GM19351 (cell line): ENCODE data around the gene KRT35.

ENCODE experiments used
- ATAC-seq: cut with Tn5 transposase; IDR thresholded peaks from one replicate; pipeline ENCODE4 v1.9.1; 2021; ENCODE audit warnings: mild to moderate bottlenecking, moderate library complexity; ENCODE audit not compliant: unreplicated experiment

The KRT35 gene

DNA sequence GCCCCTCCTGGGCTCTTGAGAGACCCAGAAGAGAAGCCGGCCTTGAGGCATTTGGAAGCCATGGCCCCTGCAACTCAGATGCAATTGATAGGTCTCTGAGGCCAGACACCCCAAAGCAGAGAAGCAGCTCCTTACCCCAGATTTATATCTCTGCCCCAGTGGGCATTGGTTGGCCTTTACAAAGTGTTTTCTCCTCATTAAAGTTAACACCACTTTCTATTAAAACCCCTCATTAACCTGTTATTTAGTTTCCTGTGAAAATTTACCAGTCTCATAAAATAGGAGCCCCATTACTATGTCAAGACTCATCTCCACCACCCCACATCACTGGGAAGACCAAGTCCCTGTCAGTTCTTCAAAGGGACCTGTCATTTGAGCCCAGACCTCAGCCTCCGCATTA, at the start of gene KRT35:
Gene KRT35 (minus strand): TSS at position 116 of the 400 bp plus-strand sequence. CDS start 54 bp downstream, at position 62.
- no peak for ATAC-seq

DNA sequence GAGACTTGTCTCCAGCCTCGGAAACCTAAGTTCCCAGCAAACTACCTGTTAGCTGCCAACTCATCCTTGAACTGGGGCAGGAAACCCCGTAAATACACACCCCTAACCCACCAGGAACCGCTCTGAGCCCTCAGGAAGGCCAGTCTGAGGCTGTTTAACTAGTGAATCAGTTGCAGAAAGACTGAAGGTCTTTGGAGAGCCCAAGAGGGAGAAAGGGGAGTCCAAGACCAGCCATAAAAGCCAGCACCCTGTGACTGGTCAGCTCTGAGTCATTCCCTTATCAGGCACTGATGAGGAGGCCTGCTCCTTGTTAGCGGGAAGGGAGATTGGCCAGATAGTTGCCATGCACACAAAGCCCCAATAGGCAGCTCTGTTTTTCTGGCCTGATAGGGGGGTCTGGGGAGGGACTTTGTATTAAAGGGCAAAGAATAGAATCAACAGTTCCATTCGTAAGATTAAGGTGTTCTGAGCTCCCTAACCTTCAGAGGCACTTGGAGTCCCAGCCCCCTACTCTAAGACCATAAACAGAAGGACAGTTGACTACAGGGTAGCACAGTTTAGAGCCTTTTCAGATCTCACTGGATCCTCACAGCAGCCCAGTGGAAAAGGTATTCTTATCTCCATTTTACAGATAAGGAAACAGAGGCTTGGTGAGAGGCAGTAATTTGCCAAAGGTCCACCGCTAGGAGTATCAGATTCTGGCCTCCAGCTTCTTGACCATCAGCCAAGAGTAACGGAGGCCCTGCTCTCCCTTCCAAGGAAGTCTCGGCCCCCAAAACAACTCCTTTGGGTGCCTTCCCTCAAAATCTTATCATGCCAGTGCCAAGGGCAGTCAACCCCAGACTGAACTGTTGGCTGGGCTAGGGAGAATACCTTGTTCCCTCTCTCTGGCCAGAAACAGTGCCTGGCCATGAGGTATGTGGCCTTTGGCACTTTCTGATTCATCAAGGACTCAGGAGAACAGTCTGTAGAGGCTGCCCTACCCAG, 49.4 kb upstream of the KRT35 start:
- ATAC-seq, result no peak

DNA sequence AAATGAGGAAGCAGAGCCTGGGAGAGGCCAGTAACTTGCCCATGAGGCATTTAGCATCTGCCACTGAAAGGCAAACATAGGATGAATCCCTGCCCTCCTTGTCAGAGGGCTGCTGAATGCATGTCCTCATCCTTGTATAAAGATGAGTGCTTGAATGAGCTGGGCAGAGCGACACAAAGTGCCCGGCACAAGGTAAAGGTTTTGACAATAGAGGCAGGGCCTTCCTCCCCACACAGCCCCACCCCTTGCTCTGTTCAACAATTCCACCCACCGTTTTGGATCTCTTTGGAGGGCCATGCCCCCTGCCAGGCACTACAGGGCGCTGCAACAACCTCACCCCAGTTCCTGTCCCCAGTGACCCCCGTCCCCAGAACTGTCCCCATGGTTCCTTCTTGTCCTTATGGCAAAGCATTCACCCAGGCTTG, 48.6 kb upstream of the KRT35 start:
- no peak for ATAC-seq

DNA sequence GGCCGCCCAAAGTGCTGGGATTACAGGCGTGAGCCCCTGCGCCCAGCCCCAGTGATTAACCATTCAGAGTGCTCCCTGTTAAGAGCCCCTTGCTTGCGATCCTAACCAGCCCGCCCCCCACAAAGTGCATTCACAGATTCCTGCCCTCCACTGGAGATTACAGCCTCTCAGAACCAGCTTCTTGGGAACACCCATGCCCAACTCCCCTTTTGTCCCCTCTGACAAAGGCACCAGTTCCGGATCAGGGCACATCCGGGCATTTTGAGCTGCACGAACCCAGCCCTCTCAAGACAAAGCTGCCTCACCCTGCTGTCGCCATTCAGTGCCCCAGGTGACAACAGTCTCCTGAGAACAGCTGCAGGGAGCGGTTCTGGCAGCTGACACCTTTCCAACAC, 48.0 kb upstream of the KRT35 start:
- no peak for ATAC-seq

DNA sequence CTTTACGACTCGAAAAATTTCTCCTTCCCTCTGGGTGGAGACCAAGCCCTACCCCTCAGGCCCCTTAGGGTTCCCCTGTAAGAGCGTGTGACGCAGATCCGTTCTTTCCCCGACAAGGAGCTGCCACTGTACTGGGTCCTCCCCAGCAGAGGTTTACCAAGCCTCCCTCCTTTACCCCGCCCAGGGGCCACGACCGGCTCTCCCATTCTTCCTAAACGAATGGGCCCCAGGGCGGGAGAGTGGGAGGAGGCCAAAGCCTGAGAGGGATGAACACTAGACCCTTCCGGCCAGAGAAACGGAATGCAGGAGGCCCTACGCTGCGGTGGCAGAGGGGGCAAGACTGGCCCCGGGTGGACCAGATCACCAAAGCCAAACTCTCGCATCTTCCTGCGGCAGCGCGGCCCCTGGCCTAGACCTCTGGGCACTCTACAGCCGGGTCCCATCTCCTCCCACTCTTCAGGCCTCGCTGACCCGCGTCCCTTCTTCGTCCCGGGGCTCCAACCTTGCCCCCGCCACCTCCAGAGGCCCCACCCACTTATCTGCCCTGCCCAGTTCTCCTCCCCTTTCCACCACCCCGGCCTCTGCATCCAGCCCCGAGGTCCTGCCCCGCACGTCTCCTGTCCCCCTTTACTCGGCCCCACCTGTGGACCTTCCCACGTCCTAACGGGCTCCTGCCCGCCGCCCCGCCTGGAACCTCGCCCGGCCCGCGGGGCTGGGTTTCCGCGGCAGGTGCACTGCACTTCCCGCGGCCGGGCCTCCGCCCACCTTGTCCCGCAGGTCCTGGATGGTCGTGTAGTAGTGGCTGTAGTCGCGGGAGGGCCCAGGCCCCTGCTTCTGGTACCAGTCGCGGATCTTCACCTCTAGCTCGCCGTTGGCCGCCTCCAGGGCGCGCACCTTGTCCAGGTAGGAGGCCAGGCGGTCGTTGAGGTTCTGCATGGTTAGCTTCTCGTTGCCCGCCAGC, 46.4 kb upstream of the KRT35 start:
- ATAC-seq, result no peak

DNA sequence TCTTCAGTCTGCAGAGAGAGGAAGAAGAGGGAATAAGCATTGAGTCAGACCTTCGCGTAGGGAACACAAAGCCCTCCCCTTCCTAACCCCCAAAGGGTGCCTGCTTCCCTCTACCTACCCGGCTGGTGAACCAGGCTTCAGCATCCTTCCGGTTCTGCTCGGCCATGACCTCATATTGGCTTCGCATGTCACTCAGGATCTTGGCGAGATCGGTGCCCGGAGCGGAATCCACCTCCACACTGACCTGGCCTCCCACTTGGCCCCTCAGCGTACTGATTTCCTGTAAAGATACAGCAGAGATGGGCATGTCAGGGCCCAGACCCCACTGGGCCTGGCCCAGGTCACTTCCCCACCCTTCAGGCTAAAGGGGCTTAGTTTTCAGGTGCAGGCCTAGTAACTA, 43.3 kb upstream of the KRT35 start:
- no peak for ATAC-seq

DNA sequence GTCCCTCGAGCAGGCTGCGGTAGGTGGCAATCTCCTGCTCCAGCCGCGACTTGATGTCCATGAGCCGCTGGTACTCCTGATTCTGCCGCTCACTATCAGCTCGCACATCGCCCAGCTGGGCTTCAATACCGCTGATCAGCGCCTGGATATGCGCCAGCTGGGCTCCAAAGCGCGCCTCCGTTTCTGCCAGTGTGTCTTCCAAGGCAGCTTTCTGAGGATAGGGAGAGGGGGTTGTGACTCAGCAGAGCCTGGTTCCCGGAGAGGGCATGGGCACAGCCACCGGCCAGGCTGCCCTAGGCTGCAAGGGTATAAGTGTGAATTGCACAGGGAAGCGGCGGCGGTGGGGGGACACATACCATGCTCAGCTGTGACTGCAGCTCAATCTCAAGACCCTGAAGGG, 42.8 kb upstream of the KRT35 start:
- no peak for ATAC-seq

DNA sequence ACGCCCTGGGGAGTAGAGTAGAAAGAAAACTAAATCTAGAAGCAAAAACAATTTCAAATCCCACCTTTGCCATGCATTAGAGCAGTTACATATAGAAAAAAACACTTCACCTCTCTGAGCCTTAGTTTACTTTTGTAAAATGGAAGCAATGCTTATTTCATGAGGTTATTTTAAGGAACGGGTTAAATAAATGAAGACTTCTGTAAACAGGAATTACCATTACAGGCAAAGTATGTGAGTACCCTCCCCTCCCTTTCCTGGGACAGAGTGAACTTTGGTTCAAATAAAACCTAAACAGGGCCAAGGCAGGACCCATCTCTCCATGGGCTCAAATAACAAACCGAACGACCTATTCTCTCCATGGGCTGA, 42.3 kb upstream of the KRT35 start:
- no peak for ATAC-seq

DNA sequence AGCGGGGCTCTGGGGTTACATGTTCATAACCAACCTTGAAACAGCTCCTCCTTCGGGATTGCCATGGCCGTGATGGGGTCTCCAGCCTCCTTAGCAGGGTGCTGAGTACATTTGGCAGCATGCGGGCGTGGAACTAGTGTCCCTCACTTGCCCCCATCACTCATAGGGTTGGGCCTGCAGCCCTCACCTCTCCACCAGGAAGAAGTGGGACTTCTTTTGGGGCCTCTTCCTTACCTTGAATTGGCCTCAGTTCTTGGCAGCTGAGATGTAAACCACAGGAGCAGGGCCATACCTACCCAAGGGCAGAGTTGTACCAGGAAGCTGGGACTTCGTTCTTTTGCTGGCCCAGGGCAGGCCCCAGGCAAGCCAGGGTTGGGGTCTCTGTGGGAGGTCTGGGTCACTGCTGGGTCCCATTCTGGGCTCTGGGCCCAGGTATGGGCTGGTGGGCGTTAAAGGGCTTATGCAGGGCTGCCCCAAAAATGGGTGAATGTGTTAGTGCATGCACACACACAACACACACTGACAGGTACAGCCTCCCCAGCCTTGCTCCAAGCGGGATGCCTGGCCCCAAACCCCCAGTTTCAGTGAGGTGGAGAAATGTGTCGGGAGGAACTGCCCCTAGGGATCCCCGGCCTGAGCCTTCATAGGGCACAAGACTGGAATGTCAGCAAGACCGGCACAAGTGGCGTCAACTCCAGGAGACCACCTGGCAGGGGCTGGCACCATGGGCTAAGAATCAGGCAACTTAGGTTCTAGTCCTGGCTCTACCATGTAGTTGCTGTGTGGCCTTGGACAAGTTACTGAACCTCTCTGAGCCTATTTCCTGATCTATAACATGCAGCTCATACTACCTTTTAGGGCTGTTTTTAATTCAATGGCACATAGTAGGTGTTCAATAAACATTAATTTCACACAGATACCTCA, 41.6 kb upstream of the KRT35 start:
- no peak for ATAC-seq

DNA sequence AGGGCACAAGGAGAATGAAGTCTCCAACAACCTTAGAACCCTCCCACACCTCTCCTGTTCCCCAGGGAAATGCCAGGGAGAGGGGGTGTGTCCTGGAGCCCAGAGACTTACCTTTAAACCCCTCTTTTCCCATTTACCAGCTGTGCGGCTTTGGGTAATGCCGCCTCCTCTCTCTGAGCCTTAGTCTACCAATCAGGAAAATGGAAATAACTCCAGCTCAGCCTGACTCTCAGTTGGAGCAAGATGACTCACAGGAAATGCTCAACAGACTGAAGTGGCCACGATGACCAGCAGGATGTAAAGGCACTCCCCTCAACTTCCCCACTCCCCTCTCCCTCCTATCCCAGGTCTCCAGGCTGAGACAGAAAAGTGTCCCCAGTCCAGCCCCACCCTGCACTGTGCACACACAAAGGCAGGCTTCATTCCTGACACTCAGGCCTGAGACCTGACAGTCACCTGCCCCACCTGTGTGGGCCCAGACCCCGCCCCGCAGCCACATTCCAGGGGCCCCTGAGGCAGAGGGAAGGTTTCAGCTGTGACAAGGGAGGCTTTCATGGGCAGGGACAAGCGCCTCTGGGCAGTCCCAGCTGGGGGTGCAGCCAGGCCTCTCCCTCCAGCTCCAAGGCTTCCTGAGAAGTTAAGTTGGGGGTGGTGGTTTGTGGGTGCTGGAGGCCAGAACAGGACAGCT, 40.8 kb upstream of the KRT35 start:
- ATAC-seq, result no peak

DNA sequence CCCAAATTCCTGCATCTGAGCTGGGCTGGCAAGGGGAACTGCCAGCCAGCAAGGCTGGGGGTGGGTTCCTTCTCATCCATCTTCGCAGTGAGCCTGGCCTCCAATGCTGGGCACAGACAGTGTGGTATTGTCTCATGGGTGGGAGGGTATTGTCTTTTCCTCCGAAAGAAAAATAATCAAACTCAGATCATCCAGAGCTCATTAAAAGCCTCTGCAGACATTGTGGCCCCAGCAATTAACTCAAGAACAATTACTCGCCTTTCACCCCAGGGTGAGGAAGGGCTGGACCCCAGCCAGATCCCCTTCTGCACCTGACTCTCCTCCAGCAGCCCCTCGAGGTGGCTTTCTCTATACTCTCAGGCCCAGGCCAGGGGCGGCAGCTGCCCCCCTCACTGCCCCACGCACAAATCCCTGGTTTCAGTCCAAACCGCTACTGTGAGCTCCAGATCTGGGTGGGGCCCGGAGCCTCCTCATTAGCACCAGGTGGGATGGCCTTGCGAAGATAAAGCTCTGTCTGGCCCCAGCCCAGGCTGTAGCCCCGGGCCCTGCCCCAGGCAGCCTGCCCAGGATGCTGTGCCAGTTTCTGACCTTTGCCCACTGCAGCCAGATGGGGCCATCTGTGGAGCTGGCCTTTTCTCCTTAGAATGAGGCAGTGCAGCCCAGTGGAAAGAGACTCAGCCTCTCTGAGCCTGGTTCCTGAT, 40.0 kb upstream of the KRT35 start:
- no peak for ATAC-seq

DNA sequence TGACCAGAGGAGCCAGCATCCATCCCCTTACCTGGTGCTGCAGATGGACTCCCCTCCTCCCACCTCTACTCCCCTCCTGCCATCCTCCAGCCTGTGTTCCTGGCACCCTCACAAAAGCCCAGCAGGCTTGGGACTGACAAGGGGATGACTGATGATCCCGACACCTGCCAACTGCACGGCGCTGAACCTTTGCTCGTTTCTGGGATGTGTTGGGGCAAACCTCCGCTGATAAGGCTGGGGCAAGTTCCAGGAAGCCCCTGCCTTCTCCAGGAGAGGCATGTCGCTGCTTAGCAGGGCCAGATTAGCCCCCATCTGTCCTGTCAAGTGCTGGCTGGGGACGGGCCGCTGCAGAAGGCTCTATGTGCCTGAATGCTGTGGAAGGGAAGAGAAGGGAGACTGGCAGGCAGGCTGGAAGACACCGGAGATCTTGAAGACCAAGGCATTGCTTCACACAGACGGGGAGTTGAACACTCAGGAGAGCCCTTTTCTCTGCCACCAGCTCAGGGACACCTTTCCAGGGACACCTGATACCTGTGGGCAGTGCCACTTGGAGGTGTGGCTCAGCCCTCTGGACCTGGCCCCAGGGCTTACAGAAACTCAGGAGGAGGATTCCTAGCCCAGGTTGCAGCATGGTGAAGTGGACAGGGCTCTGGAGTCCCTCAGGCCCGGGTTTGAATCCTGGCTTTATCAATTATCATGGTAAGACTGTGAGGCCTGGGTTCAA, 38.7 kb upstream of the KRT35 start:
- ATAC-seq, result no peak

DNA sequence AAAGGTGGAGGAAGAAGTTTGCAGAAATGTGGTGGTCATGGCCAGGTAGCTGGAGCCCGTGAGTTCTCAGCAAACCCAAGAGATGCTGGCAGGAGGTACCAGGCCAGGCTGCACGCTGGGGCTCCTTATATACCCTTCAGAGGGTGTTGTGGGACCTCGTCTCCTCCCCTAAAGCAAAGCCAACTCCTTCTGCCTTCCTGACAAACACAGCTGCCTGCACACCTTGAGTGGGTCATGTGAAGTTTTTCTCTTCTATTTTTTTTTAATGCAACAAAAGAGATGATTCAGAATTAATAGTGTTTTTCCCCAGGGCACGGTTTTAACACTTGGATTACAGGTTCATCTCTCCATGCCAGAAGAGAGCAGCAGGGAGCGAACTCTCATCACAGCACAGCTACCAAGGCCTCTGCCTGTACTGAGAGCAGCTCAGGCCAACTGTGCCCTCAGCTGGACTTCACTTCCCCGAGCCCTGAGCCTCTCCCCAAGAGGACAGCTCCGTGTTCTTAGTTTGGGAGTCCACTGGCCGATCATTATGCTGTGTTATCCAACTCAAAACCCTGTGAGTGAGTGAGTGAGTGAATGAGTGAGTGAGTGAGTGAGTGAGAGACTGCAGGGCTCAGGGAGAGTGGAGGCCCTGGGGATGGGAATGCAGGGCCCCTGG, 38.0 kb upstream of the KRT35 start, which contains the start of gene KRT15:
Gene KRT15 (minus strand): TSS at position 102 of the 661 bp plus-strand sequence. CDS start 63 bp downstream, at position 39.
- no peak for ATAC-seq

DNA sequence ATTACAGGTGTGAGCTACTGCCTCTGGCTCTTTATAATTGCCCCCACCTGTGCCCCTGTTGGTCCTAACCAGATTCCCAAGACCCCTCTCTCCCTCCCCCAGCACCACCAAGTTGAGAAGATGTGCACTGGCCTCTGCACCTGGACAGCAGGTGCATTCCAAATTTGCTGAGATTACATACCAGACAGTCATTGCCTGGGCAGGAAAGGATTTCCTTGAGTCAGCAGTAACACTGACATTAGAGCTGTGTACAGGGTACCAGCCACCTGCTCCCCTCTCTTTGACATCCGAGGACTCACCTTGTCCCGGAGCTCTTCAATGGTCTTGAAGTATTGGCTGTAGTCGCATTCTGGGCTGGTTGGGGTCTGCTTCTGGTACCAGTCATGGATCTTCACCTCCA, 37.1 kb upstream of the KRT35 start:
- ATAC-seq, result no peak

DNA sequence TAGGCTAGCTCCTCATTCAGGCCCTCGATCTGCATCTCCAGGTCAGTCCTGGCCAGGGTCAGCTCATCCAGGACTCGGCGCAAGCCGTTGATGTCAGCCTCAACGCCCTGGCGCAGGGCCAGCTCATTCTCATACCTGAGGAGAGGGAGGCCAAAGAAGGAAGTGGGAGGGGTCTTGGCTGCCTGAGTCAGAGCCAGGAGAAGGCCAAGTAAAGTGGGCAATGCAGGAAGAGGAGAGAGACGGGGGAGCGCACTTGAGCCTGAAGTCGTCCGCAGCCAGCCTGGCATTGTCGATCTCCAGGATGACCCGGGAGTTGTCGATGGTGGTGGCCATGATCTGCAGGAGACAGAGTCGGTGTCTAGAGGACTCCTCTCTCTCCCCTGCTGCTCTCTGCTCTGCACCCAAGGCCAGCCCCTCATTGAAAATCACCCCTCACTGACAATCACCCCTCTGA, 35.9 kb upstream of the KRT35 start:
- ATAC-seq, result no peak

DNA sequence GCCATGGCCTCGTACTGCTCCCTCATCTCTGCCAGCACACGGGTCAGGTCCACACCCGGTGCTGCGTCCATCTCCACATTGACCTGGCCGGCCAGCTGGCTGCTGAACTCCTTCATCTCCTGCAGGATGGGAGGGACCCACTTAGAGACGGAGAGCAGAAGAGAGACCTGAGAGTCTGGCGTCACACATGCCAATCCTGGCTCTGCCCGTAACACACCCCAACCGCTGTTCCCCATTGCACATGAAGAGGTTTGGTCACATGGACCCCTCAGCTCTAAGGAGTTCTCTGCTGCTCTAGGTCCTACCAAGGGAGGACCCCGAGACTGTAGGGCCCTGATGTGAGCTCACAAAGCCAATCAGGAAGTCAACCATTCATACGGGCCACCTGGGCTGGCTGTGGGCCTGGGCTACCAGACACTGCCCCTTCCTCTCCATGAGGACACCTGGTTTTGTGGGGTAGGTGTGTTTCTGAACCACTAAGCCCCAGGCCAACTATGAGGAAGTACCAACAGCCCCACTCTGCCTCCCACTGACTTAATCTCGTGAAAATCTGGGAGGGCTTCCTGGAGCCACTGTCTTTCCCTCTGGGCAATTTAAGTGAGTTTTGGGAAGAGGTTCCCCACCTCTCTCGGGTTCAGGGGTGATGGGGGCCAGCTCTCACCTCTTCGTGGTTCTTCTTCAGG, 35.3 kb upstream of the KRT35 start:
- no peak for ATAC-seq

DNA sequence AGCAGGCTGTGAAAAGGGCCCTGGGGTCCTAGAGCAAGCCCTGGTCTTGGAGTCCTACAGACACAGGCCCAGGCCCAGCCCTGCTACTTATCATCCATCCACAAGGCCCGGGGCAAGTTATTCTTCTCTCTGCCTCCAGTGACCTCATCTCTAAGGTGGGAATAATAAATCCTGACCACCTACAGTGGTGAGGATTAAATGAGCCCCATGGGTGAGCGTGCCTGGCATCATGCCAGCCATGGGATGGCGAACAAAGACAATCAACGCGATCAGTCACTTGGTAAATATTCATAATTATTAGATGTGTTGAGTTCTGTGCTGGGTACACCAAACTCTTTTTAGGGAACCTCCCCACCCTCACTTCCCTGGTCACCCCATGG, 32.2 kb upstream of the KRT35 start:
- no peak for ATAC-seq
